Measurements from ENCODE around the gene ZFPM1. TPM values are rescaled to one million over a fixed set of nuclear protein-coding genes. Genes with fewer than 3 reads are reported as not detected.

Gene ZFPM1
- total RNA-seq, 1 donor from 2014 or later, result 5.7 TPM

GRCh38 chr16:88413631-88414030, 39.4 kb upstream of the ZFPM1 start:
- Mint-ChIP-seq H3K4me1 (ENCODE audit: unreplicated experiment) (peaks cover 5% of the 10 kb centered on the region), H3K27ac (ENCODE audit: unreplicated experiment) (no peak overlapping the region), H3K36me3 (ENCODE audit: unreplicated experiment) (no peaks in the 10 kb centered on the region), H3K4me3 (ENCODE audit: unreplicated experiment) (no peak overlapping the region), H3K27me3 (ENCODE audit: unreplicated experiment) (no peaks in the 10 kb centered on the region), H3K9me3 (ENCODE audit: unreplicated experiment) (no peaks in the 10 kb centered on the region)
- TF ChIP-seq CTCF (IDR thresholded peaks at IDR 0.05), result no peak
- no peak for DNase-seq (ENCODE audit: extremely low spot score, unreplicated experiment)

DNA sequence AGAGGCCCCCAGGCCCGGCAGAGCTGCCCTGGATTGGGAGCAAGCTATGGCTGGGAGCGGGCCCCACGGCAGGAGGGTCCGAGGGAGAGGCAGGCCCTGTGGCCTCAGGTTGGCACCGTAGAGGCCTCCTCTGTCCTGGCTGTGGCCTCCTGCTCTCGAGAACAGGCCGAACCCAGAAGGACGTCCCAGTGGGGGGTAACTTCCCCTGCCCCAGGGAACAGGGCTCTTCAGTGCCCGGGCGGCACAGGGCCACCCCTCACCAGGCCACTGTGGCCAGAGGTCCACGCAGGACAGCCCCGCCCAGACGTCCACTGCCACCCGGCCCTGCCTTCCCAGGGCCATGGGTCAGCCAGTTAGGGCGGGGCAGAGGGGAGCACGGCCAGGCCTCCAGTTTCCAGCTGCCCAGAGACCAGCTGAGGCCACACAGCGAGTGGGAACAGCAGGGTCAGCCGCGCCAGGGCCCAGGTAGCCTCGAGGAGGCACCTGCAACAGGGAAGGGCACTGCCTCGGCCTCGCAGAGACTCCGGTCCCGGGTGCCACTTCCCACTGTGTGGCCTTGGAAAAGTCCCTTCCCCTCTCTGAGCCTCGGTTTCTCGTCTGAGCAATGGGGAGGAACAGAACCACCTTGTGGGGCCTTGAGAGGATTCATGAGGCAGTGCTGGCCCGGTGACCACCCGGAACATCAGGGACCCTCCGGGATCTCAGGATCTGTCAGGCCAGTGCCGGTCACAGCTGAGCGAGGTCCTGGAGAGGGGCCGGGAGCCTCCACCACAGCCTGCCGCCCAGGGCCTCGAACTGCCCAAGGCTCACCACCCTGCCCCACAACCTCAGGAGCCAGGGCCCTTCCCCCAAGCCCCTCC, 38.3 kb upstream of the ZFPM1 start:
- H3K27ac Mint-ChIP-seq (ENCODE audit: unreplicated experiment), result no peak overlapping the region
- DNase-seq (ENCODE audit: extremely low spot score, unreplicated experiment), result no peak
- TF ChIP-seq CTCF (IDR thresholded peaks at IDR 0.05), result no peak
- H3K9me3 Mint-ChIP-seq (ENCODE audit: unreplicated experiment), result no peaks in the 10 kb centered on the region
- H3K27me3 Mint-ChIP-seq (ENCODE audit: unreplicated experiment), result no peaks in the 10 kb centered on the region
- H3K36me3 Mint-ChIP-seq (ENCODE audit: unreplicated experiment), result no peaks in the 10 kb centered on the region
- H3K4me3 Mint-ChIP-seq (ENCODE audit: unreplicated experiment), result no peak overlapping the region
- H3K4me1 Mint-ChIP-seq (ENCODE audit: unreplicated experiment), result no peaks in the 10 kb centered on the region

DNA sequence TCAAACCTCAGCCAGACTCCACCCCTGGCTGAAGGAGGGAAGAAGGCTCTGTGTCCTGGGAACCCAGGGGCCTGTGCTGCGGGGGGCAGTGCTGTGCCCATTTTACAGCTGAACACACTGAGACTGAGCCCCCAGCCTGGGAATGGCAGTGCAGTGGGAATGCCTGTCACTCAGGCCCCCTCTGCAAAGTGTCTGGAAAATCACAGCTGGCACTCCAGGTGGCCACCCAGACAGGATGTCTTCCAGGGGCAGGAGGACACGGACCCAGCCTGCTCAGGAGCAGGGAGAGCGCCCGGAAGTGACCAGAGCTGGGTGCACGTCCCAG, 37.7 kb upstream of the ZFPM1 start:
- Mint-ChIP-seq H3K4me3 (ENCODE audit: unreplicated experiment) (no peak overlapping the region), H3K27me3 (ENCODE audit: unreplicated experiment) (no peaks in the 10 kb centered on the region), H3K9me3 (ENCODE audit: unreplicated experiment) (no peaks in the 10 kb centered on the region), H3K27ac (ENCODE audit: unreplicated experiment) (no peak overlapping the region), H3K4me1 (ENCODE audit: unreplicated experiment) (no peaks in the 10 kb centered on the region), H3K36me3 (ENCODE audit: unreplicated experiment) (no peaks in the 10 kb centered on the region)
- DNase-seq (ENCODE audit: extremely low spot score, unreplicated experiment), result no peak
- no peak for TF ChIP-seq CTCF (IDR thresholded peaks at IDR 0.05)

DNA sequence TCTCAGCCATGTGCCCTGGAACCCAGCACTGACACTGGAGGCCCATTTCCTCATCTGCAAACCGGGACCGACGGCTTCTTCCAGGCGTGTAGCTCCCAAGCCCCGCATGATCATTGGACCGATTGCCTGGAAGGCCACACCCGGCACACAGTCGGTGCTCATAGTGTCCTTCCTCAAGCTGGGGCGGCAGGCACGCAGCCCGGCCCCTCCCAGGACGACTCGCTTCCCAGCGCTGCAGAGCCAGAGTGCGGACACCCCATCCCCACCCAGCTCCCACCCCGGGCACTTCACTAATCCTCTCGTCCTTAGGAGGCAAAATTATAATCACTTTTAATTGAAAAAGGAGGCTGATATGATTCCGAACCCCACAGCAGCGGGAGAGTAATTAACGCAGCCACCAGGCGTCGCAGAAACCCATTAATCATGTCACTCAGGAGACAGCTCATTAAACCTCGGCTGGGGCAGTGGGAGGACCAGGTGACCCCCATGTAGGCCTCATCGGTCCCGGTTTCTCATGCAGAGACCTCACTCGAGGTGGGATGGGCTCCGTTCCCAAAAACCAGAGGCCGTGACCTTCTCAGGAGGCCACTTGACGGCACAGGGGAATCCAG, 37.3 kb upstream of the ZFPM1 start:
- Mint-ChIP-seq H3K36me3 (ENCODE audit: unreplicated experiment) (no peaks in the 10 kb centered on the region), H3K4me3 (ENCODE audit: unreplicated experiment) (no peak overlapping the region), H3K27ac (ENCODE audit: unreplicated experiment) (no peak overlapping the region), H3K9me3 (ENCODE audit: unreplicated experiment) (no peaks in the 10 kb centered on the region), H3K27me3 (ENCODE audit: unreplicated experiment) (no peaks in the 10 kb centered on the region), H3K4me1 (ENCODE audit: unreplicated experiment) (no peaks in the 10 kb centered on the region)
- TF ChIP-seq CTCF (IDR thresholded peaks at IDR 0.05), result no peak
- no peak for DNase-seq (ENCODE audit: extremely low spot score, unreplicated experiment)

DNA sequence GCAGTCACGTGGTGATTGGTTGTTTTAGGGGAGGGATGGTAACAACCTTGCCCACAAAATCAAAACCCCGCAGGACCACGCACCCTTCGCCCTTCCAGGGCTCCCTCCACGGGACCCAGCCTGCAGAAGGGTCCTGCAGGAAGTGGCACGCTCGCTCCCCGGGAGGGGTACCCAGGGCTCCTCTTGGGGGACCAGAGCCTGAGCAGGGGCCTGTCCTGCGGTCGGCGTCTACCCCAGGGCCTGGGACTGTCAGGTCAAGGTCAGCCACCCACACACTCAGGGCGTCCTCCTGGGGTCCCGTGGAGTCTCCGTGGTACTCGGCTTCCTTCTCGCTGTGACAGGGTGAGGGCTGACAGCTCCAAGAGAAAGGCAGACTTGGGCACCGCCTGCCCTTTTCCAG, 36.4 kb upstream of the ZFPM1 start:
- Mint-ChIP-seq H3K4me1 (ENCODE audit: unreplicated experiment) (no peaks in the 10 kb centered on the region), H3K9me3 (ENCODE audit: unreplicated experiment) (no peaks in the 10 kb centered on the region), H3K36me3 (ENCODE audit: unreplicated experiment) (no peaks in the 10 kb centered on the region), H3K27me3 (ENCODE audit: unreplicated experiment) (no peaks in the 10 kb centered on the region), H3K4me3 (ENCODE audit: unreplicated experiment) (no peak overlapping the region), H3K27ac (ENCODE audit: unreplicated experiment) (no peak overlapping the region)
- no peak for TF ChIP-seq CTCF (IDR thresholded peaks at IDR 0.05)
- DNase-seq (ENCODE audit: extremely low spot score, unreplicated experiment), result no peak

Measured in osteocyte (in vitro differentiated cells).